Activated naive CD8-positive, alpha-beta T cell treated with anti-CD3 and anti-CD28 coated beads, Interleukin-2, amount 50 U/mL, for 16 hours (primary cell): ENCODE measurements around the gene UBE3C.
"Not testable (repeated sequence)": the region's sequence is repeated elsewhere in the genome, so short reads cannot be mapped to it uniquely, and the experiment has no call there.

Experiments
- DNase-seq: peaks from one replicate; pipeline ENCODE4 v3.0.0-alpha.2; 2020; ENCODE audit warnings: low read depth, low spot score

The UBE3C gene

DNA sequence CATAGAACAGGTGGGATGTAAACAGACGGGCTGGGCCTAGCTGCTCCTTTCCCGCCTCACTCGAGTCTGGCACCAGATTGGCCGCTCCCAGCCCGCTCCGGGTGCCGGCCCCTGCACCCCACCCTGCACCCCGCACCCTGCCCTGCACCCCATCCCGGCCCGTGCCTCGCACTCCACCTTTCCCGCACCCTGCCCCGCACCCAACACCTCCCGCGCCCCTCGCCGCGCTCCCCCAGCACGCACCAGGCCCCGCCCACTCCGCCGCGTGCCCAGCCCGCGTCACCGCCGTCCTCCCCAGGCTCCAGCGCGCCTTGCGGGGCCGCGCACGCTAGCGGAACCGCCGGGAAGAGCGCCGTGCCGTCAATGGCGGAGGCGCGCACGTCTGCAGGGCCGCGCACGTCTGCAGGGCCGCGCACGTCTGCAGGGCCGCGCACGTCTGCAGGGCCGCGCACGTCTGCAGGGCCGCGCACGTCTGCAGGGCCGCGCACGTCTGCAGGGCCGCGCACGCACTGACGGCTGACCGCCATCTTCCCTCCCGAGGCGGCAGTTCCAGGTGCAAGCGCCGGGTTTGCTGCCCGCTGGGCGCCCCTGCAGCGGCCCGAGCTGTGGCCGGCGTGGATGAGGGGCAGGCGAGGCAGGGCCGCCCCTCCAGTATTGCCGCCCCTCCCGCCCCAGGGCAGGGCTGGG, at the start of gene UBE3C:
Gene UBE3C, plus strand, starts transcription at position 503 of the 687 bp plus-strand sequence. CDS start 347 bp downstream, outside the sequence.
- peak; percentile 78 for DNase-seq

- no peak for DNase-seq
Measured at GRCh38 chr7:157089100-157089610, 49.6 kb upstream of the UBE3C start.

DNA sequence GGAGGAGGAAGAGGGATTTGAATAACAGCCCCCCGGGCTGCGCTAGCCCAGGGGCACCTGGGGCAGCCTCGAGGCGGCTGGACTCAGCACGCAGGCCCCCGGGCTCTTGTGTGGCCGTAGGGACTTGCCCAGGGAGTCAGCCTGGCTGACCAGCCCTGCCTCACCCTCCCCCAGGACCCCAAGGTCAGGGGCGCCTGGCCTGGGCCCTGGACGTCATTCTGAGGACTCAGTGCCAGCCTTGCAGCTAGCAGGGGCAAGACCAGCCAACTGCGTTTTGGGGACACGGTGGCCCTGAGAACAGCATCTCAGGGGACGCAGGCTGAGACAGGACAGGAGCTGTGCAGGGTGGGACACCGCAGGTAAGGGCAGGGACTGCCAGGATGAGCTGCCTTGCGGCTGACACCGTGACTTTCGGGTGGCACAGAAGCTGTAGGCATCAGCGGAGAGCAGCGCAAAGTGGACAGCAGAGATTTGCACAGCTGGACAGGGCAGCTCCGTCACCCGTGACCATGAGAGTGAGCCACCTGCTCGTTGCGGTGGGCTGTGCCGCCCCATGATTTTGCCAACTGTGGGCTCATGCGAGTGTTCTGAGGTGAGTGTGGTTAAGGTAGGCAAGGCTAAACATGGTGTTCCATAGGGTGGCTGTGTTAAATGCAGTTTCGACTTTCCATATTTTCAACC, 48.1 kb upstream of the UBE3C start:
- DNase-seq, result no peak

- no peak for DNase-seq
Measured at GRCh38 chr7:157096286-157097055, 42.3 kb upstream of the UBE3C start.

- DNase-seq, result no peak
Measured at GRCh38 chr7:157097056-157097329, 41.7 kb upstream of the UBE3C start.

- DNase-seq, result no peak
Measured at GRCh38 chr7:157097569-157097968, 41.2 kb upstream of the UBE3C start.

- not testable (repeated sequence) for DNase-seq
Measured at GRCh38 chr7:157100005-157100404, 38.7 kb upstream of the UBE3C start.

- not testable (repeated sequence) for DNase-seq
Measured at GRCh38 chr7:157103641-157104040, 35.1 kb upstream of the UBE3C start.

DNA sequence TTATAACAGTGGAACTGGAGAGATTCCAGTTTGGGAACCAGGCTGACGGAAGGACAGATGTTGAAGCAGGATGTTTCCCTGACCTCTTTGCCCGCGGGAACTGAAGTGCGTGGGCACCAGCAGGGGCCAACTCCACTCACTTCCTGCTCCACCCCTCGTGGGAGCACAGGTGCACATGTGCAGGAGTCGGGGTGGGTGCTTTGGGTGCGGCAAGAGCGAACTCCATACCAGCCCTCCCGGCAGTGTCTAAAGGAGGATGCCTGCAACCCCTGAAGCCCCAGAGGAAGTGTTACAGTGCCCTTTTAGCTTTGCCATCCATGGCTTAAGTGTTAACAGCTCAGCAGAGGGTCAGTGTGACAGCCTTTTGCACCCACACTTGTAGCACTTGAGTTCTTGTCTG, 27.4 kb upstream of the UBE3C start:
- DNase-seq, result no peak

GRCh38 chr7:157112706-157113105, 26.0 kb upstream of the UBE3C start:
- DNase-seq, result no peak

DNA sequence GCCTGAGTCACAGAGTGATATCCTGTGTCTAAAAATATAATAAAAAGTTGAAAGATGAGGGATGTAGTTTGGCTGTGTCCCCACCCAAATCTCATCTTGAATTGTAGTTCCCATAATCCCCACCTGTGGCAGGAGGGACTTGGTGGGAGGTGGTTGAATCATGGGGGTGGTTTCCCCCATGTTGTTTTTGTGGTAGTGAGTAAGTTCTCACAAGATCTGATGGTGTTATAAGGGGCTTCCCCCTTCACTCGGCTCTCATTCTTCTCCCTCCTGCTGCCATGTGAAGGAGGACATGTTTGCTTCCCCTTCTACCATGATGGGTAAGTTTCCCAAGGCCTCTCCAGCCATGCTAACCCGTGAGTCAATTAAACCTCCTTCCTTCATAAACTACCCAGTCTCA, 25.1 kb upstream of the UBE3C start:
- no peak for DNase-seq

GRCh38 chr7:157116762-157117161, 22.0 kb upstream of the UBE3C start:
- DNase-seq, result no peak

DNA sequence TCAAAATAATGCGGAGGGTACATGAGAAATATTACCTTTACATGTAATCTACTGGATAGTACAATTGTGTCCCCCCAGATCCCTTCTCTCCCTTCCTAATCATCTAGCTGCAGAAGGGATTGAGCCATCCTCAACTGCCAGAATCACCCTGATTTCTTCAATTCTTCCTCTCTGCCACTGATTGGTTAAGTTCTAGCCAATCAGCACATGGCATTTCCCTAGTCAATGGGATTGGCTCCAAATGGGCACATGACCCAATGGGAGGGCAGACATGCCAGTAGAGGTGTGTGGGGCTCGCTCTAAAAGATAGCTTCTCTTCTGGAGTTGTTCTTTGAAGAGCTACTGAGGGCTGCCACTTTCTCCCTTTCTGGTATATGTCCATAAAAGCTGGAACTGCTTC, 20.9 kb upstream of the UBE3C start:
- no peak for DNase-seq

DNA sequence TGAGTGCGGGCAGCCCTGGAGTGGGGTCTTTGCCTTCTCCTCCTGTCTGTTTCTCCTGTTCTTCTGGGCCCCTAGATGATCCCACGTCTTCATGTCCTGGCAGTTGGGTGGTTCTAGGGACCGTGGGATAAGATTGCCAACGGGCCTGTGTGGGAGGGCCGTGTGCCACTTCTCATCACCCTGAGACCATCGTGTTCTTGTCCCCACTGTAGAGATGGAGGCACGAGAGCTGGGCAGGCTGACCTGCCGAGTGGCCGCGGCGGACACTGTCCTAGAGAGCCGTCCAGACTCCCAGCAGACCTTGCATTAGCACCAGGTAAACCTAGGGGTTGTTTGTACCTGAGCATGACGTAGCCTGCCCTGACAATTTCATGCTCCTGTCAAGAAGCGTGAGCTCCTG, 18.5 kb upstream of the UBE3C start:
- no peak for DNase-seq

- no peak for DNase-seq
Measured at GRCh38 chr7:157121184-157121715, 17.5 kb upstream of the UBE3C start.

DNA sequence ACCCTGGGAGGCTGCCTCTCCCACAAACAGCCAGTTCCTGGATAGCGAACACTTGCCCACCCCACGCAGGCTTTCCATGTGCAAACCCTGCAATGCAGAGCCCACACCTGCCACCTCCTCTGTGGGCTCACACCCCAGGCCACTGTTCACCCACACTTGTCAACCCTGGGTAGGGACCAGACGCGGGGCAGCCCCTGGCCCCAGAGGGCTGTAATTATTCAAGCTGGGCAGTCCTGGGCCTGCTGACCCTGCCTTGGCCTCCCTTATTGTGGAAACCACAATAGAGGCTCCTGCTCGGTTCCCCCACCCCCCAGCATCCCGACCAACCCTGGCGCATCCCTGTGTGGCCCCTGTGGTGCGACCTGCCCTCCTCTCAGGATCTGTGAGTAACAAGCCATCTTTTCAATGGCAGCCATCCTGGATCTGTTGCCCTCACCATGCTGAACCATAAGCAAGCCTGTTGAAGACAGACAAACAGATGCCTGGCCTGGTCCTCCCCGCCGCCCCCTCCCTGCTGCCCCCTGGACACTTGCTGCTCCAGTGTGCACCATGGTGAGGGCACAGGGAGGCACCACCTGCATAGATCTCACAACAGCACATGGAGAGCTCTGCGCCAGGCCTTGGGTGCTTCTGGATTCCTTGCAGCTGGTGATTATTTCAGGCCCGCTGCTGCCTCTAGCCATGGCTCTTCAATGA, 15.8 kb upstream of the UBE3C start:
- DNase-seq, result no peak

GRCh38 chr7:157124690-157125089, 14.0 kb upstream of the UBE3C start:
- DNase-seq, result no peak

DNA sequence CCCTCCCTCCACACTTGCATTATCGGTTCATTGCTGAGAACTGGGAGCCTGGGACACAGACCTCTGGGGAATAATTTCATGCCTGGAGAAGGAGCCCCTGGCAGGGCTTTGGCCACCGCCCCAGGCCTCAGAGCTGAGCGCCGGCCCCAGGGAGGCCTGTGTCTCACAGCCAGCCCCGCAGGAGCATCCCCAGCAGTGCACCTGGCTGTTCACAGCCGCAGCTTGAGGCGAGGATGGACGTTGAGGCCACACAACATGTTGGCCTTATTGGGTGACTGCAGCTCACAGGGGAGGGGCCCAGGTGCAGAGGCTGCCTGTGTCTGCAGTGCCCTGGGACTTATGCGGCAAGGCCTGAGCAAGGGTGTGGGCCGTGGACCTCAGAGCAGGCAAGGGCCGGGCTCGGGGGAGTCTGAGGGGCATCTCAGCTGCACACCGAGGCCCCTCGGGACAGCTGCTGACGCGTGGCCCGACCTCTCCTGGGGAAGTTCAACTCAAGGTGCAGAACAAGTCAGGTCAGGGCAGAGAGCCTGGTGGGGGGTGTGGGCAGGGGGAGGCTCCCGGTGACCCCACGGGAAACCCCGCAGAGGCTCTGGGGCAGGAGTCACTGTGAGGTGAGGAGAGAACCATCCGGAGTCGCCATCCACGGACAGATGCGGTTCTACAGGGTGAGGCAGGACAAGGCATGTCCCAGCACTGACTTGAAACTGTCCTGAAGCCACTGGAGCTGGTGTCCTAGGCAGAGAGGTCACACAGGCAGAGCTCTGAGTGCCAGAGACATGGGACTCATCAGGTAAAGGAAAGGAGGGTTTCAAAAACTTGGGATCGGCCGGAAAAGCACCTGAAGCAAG, 13.1 kb upstream of the UBE3C start:
- DNase-seq, result no peak

GRCh38 chr7:157126921-157127320, 11.8 kb upstream of the UBE3C start:
- DNase-seq, result no peak

DNA sequence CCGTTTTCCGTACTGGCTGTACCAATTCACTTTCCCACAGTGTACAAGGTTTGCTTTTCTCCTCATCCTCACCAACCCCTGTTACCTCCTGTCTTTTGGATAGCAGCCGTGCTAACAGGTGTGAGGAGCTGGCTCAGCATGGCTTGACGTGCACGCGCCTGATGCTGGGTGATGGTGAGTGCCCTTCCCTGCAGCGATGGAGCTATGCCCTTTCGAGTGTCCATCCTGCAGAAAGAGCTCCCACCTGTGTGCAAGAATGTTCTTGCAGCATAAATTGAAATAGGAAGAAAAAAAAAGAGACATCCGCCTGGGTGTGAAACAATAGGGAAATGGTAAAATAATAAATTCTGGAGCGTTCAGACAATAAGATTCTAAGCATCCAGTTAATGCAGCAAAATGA, 9.5 kb upstream of the UBE3C start:
- DNase-seq, result no peak

DNA sequence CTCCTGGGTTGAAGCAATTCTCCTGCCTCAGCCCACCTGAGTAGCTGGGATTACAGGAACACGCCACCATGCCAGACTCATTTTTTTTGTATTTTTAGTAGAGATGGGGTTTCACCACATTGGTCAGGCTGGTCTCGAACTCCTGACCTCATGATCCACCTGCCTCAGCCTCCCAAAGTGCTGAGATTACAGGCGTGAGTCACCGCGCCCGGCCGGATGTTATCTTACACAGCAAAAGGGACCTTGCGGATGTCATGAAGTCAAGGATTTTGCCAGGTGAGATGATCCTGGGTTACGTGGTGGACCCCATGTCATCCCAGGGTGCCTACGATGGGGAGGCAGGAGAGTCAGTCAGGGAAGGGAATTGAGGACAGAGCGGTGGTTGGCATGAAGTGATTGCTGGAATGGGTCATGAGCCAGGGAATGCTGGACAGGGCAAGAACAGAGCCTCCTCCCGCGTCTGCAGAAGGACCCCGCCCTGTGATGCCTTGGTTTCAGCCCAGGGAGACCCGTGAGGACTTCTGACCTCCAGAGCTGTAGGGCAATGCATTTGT, 8.7 kb upstream of the UBE3C start:
- DNase-seq, result no peak
